ENCODE results near the gene ADAMTS17.

DNA sequence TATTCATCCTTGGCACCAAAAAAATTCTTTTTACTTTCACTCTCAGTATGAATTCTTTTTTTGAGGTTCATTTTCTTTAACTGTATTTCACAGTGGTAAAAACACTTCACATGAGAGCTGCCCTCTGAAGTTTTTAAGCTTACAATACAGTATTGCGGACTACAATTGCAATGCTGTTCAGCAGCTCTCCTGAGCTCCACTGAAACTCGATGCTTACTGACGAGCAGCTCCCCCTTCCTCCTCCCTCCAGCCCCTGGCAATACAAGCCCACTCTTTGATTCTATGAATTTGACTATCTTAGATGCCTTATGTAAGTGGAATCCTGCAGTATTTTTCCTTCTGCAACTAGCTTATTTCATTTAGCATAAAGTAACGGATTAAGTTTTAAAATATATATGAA lies 183.4 kb downstream of the ADAMTS17 start:
- TF ChIP-seq, protein P1, sequence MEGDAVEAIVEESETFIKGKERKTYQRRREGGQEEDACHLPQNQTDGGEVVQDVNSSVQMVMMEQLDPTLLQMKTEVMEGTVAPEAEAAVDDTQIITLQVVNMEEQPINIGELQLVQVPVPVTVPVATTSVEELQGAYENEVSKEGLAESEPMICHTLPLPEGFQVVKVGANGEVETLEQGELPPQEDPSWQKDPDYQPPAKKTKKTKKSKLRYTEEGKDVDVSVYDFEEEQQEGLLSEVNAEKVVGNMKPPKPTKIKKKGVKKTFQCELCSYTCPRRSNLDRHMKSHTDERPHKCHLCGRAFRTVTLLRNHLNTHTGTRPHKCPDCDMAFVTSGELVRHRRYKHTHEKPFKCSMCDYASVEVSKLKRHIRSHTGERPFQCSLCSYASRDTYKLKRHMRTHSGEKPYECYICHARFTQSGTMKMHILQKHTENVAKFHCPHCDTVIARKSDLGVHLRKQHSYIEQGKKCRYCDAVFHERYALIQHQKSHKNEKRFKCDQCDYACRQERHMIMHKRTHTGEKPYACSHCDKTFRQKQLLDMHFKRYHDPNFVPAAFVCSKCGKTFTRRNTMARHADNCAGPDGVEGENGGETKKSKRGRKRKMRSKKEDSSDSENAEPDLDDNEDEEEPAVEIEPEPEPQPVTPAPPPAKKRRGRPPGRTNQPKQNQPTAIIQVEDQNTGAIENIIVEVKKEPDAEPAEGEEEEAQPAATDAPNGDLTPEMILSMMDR (conservative IDR thresholded peaks at IDR 0.05), result no peak
- no peak for TF ChIP-seq ZFX (IDR thresholded peaks at IDR 0.05)
